DMS53 (cell line): Measurements from ENCODE around the gene PANX2.
"Not testable (repeated sequence)": the region's sequence is repeated elsewhere in the genome, so short reads cannot be mapped to it uniquely, and the experiment has no call there.

Source experiments
- DNase-seq: peaks from one replicate; lab custom pipeline; 2025; lab: John Stamatoyannopoulos, UW

PANX2 gene

DNA sequence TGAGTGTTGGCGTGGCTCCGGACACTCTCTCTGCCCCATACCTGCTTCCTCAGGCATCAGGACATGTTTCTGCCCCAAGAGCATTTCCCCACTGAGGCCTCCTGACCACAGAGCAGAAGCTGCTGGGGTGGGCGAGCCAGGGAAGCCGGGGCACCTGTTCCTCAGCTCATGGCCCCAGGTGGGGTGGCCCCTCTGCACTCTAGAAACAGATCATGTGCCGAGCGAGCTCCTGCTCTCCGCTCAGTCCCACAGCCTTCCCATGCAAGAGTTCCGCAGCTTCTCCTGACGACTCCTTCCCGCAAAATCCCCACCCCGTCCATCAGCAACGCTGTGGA is 22.4 kb upstream of the PANX2 start:
- no peak for DNase-seq

DNA sequence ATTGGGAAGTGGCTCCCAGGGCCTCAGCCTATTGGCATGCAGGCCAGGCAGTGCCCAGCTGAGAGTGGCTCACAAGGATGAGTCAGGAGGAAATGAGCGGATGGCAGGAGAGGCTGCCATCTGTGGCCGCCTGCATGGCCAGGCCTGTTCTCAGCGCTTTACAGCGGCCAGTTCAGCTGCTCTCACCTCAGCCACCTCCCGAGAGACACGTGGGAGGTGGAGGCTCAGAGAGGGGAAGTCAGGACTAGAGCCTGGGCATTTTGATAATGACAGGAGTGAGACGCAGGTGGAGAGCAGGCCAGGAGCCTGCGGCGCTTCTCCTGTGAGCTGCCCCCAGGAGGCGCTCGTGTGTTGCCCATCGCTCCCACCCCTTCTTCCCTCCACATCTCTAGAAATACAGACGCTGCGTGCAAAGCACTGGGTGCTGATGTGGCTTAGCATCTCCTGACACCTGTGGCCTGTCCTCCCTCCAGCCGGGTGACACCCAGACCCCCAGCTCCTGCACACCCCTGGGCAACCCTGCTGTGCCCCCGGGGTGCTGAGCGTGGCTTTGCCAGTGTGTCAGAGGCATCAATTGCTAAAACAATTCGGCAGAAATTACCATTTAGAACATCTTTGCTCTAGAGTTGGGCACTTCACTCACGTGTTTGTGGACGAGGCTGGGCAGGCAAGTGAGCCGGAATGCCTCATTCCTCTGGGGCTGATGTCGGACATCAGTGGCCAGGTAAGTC is 21.4 kb upstream of the PANX2 start:
- peak; percentile 96 for DNase-seq

DNA sequence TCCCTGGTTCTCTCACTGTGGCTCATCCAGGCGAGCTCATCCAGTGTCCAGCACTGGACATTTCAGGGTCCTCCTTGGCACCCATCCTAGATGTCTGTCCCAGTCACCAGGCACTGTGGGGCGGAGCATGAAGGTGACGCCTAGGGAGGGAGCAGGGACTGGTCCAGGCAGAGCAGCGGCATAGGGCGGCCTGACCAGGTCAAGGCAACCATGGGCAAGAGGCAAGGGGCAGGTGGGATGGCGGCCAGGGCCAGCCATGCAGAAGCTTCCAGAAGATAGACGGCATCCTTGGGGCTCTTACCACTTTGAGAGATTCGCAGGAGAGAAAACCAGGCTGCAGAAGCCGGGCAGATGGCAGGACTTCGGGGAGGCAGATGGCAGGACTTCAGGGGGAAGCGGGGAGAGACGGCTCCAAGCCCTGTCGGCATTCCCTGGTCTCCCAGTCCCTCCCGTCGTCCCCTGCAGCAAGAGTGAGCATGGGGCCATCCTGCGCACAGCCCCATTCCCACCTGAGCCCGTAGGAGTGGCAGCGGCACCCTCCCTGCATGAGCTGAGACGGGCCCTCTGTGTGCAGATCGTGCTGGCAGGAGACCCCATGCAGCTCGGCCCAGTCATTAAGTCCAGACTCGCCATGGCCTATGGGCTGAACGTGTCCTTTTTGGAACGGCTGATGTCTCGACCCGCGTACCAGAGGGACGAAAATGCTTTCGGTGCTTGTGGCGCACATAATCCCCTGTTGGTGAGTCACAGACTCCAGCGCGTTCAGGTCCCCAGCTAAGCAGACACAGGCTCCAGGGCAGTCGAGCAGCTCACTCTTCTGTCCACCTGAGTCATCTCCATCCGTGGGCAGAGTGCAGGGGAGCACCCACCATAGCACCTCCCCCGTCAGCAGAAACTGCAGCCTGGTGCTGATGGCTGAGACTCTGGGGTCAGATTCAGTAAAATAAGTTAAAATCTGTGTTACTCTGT is 20.1 kb upstream of the PANX2 start:
- no peak for DNase-seq

DNA sequence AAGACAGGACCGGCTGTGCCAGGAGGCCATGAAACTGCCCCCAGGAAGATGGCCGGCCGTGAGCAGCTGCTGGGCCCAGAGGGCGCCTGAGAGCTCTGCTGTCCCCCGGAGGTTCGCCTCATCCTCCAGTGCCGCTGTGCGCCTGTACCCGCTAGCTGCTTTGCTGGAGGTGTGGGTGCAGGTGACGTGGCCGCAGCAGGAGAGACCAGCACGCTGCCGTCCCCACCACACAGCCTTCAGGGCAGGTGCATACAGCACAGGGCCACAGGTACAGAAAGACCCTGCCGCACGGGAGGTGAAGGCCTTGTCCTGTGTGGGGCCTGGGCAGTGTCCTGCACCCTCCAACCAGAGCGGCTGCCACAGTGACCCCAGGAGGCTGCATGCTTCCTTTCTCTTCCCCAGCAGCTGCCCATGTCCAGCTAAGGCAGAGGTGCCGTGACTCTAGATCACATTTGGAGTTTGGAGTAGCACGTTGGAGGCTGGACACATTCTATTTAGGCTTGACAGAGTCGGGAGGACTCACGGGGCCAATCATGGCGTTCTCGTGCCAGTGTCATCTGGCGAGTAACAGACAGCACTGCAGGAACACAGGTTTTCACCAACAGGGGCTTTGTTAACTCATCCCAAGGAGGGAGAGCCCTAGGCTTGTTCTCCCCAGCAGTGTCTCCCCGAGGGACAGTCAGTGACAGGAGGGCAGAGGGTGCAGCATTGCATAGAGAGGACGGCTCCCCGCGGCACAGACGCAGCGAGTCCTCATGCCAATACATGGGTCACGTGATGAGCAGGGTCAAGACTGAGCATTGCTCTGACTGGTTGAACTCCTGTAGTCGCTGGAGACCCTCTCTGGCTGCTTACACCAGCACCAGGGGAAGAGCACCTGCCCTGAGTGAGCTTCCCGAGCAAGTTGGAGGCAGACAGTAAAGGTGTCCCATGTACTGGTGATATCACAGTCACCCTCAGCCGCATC is 18.7 kb upstream of the PANX2 start:
- no peak for DNase-seq

DNA sequence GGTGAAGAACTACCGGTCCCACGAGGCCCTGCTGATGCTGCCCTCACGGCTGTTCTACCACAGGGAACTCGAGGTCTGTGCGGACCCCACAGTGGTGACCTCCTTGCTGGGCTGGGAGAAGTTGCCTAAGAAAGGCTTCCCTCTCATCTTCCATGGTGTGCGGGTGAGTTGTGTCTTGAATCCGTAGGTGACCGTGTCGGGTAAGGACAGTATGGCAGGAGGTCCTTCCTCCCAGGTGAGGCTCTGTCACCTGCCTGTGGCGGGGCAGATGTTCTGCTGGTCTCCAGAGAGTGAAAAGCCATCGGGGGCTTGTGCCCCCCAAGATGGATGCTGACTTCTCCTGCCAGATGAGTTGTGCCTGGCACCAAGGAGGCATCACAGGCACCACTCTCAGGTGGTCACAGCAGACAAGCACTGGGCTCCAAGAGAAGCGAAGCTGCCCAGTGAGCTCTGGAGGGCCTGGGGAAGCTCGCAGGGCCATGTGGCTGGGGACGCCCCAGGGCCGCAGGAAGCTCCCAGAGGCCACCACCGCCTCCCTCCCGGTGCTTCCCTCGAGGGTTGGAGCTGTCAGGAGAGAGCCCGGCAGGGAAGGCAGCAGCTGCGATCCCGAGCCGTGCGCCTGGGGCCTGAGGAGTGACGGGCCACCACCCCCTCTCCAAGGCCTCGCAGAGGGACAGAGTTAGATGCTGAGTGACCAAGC is 17.3 kb upstream of the PANX2 start:
- no peak for DNase-seq

DNA sequence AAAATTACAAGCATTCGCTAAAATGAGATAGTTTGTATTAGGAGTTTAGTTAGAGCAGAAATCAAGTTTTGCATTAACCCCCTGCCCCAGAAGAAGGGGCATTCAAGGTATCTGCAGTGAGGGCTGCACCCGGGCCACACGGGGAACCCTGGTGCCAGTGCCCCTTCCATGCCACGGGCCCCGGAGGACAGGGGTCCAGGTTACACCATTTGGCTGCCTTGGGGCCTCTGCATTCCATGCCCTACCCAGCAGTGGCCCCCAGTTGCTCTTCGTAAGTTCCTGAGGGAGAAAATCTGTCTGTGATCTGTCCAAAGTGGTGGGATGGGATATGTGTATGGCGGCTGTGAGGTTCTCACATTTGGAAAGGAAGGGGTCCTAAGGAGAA is 16.8 kb upstream of the PANX2 start:
- no peak for DNase-seq

DNA sequence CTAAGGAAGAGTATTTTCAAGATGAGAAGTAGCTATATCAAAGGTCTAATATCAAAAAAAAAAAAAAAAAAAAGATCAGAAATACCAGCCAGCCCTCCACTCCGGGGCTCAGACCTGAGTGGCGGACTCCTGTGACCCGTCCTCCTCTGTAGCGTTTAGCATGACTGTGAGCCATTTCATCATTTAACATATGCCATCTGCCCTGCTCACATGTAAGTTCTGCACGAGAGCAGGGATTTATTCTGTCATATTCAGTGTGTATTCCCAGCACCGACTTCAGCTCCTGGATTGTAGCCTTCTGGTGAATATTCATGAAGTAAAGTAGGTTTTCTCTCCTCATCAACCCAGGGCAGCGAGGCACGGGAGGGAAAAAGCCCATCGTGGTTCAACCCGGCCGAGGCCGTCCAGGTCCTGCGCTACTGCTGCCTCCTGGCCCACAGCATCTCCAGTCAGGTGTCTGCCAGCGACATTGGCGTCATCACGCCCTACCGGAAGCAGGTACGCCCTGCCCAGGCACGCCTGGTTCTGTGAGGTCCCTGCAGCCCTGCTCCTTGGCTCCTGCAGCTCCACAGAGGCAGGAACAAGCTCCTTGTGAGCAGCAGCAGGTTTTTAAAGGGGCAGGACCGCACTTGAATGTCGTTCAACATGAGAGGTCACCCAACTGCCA is 12.7 kb upstream of the PANX2 start:
- DNase-seq, result peak; percentile 34

DNA sequence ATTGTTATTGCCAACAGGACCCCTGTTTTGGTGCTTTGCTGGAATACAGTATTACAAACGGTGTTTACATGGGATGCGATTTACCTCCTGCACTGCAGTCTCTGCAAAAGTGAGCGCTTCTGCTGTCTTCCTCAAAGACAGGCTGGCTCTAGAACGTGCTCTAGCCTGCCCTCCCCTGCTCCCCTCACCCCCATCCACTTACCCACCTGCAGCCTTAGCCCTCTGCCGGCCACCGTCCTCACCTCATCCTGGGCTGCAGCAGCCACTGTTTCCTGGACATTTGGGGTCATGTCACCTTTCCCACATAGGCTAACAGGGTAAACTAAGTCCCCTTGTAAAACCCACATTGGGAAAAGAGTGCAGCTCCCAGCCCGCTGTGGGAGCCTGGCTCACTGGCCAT is 9.6 kb upstream of the PANX2 start:
- no peak for DNase-seq

DNA sequence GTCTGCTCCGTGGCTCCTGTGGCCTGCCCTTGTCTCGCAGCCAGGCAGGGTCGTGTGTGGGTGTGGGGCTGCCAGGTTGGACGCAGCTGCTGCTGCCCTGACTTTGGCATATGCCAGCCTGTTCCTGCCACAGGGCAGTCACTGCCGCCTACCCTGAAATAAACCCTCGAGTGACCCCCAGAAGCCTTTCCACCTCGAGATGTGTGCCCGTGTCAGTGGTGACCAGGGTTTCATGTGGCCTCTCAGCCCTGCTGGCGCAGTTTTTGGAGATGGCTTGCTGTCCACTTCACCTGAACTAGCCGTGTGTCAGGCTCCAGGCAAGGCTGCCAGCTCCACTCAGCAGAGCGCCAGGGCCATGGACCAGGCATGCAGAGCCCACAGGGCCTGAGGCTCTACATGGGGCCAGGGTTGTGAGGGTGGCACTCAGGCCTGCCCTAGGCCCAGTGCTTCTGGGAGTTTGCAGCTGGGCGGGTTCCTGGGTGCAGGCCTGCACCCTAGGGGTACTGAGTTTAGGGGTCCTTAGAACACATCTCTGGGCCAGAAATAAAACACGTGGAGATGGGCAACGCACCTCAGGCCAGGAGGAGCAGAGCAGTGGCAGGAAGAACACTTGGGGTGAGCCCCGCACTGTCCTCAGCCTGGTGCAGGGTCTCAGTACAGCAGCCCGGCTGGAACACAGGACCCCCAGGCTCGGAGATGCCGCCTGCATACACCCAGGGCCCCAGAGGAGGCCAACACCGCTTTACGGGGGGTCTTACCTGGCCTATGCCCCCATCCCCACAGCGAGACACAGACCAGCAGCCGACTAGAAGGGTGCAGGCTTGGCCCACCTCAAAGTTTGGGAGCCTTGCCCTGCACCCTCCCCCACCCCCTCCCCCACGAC is 8.8 kb upstream of the PANX2 start:
- no peak for DNase-seq

DNA sequence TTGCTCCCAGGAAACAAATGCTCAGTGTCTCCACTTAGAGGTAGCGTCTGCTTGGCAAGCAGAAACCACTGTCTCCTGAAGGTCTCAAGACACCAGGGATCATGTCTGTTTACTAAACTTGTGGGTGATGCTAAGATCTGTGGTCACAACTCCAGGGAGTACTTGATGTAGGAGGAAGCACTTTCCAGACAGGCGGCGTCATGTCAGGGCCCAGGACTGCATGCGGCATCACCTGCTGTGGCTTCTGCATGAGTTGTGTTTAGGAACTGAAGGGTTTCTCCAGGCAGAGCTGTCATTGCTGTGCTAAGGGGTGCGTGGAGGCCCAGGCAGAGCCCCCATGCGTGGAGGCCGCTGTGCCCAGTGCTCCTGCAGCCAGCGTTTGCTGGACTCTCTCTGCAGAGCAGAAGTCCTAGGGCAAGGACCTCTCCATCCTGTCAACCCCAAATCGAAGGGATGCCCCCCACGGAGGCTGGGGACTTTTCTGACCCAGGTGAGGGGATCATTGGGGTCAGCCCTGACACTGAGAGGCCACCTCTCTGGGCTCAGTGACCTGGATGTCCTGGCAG is 8.1 kb upstream of the PANX2 start:
- no peak for DNase-seq

DNA sequence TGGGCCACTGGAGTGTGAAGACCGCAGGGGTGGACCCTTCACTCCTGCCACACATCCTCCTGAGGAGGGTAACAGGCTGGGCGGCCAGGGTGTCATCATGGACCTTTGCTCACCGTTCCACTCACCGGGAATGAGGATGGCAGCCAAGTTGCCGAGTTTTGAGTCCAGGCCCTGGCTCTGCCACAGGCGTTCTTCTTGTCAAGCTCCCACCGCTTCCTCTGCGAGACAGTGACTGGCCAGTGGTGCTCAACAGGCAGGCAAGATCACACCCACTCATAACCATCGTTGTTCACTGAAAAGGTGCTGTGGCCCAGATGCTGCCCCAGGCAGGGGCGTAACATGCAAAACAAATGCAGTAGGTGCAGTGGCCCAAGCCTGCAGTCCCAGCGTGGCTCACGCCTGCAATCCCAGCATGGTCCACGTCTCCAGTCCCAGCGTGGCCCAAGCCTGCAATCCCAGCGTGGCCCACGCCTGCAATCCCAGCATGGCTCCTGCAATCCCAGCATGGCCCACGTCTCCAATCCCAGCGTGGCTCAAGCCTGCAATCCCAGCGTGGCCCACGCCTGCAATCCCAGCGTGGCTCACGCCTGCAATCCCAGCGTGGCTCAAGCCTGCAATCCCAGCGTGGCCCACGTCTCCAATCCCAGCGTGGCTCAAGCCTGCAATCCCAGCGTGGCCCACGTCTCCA is 5.0 kb upstream of the PANX2 start:
- DNase-seq, result no peak

DNA sequence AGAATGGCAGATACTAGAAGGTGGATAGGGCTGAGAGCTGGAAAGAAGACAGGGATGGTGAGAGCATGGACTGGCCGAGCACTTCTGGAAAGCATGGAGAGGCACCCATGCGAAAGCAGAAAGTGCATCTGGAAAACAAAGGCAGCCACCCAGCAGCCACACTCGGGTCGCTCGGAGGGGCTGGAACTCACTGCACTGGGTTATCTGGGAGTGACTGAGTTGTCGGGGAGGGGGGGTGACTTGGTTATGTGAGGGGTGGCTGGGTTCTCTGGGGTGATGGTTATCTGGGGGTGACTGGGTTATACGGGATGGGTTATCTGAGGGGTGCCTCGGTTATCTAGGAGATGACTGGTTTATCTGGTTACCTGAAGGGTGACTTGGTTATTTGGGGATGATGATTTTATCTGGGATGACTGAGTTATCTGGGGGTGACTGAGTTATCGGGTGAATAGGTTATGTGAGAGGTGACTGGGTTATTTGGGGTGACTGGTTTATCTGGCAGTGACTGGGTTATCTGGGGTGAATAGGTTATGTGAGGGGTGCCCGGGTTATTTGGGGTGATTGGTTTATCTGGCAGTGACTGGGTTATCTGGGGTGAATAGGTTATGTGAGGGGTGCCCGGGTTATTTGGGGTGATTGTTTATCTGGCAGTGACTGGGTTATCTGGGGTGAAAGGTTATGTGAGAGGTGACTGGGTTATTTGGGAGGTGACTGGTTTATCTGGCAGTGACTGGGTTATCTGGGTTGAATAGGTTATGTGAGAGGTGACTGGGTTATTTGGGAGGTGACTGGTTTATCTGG is 2.6 kb upstream of the PANX2 start:
- peak; percentile 20 for DNase-seq

DNA sequence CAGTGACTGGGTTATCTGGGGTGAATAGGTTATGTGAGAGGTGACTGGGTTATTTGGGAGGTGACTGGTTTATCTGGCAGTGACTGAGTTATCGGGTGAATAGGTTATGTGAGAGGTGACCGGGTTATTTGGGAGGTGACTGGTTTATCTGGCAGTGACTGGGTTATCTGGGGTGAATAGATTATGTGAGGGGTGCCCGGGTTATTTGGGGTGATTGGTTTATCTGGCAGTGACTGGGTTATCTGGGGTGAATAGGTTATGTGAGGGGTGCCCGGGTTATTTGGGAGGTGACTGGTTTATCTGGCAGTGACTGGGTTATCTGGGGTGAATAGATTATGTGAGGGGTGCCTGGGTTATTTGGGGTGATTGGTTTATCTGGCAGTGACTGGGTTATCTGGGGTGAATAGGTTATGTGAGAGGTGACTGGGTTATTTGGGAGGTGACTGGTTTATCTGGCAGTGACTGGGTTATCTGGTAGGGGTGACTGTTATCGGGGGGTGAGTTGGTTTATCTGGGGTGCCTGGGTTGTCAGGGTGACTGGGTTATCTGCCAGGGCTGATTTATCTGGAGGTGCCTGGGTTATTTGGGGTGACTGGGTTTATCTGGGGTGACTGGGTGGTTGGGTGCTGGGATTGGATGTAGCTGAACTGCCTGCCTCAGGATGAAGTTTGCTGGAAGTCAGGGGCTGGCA is 1.9 kb upstream of the PANX2 start:
- DNase-seq, result not testable (repeated sequence)

DNA sequence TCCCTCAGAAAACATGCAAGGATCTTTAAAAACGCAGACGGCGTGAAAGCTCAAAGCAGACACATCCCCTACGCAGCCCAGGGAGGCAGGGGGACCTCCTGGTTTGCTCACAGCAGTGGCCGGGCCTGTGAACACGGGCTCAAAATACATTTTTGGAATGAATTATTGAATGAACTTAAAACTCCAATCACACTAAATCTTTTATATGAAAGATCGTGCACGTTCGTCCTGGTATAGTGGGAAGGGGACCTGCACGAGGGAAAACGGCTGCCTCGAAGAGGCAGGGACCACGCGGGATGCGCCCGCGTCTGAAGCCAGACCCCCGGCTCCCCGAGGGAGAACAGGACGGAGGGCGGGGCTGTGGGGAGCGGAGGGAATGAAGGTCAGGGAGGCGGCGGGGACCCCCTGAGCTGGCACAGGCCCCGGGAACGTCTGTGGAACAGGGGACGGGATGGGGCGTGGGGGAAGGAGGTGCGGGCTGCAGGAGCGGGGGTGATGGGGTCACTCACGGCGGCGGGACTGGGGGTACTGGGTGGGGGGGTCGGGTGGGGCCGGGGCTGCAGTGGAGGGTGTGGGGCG is 1.3 kb upstream of the PANX2 start:
- no peak for DNase-seq

DNA sequence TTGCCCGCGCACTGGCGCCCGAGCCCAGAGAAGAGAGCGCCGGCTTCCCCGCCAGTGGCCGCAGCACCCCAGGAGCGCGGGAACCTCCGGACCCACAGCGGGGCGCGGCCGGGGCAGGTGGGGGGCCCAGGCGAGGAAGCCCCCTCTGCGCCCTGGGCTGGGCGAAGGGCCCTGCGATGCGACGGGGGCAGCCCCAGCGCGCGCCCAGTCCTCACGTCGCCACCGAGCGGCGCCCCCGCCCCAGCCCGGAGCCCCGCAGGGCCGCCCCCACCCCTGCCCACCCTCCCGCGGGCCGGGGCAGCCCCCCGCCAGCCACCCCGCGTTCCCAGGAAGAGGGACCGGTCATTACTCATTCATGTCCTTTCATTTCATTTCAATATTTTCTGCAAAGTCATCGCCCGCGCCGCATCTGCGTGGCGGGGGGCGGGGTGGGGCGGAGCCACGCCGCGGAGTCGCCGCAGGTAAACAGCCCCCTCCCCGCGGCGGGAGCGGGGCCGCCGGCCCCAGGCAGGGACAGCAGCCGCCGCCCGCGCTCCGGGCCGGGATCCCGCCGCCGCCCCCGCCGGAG is 673 bp upstream of the PANX2 start:
- DNase-seq, result peak; percentile 66

DNA sequence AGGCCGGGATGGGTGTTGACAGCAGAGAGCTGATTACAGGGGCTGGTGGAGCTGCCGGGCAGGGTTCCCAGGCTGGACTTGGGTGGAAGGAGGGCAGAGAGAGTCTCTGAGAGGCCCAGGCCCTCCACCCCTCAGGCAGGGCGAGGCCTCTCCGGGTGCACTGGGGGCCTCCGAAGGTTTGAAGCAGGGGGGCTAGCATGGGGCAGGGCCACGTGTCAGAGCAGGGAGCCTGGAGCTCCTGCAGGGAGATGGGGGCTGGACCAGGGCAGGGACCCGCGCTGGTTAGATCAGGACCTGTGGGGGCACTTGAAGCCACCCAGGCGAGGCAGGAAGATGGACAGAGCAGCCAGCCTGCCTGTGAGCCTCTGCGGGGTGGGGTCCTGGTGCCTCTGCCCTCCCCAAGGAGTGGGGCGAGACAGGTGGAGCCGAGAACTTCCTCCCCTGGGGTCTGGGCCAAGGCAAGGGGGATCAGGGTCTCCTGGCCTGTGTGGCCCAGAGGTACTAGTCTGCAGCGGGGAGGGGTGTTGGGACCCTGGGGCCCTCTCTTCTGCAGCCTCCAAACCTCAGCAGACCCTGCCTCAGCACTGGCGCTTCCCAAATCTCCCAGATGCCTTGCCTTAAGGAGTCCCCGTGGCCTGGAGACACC is 911 bp downstream of the PANX2 start:
- no peak for DNase-seq
